Neural cell (in vitro differentiated cells): Measurements from ENCODE around the gene COL15A1. TPM values are rescaled to one million over a fixed set of nuclear protein-coding genes. Genes with fewer than 3 reads are reported as not detected.

ENCODE experiments used
- H2AFZ ChIP-seq: fragments of 200-600, 300-800 bp; sonication (generic), shearing (Covaris generic); 2 replicates; pipeline ENCODE4 v1.6.0; 2014; ENCODE audit warnings: low read depth, mild to moderate bottlenecking, antibody characterized with exemption, low read length, moderate library complexity
- H3F3A ChIP-seq: fragments of 200-600 bp; shearing (Covaris generic); 2 replicates; pipeline ENCODE4 v1.6.1; 2016; ENCODE audit warnings: mild to moderate bottlenecking, moderate library complexity, mixed read lengths, antibody characterized with exemption, low read length; ENCODE audit not compliant: insufficient read depth, poor library complexity, severe bottlenecking
- H3K27ac ChIP-seq: fragments of 200-600, 300-800 bp; sonication (generic), shearing (Covaris generic); 2 replicates; pipeline ENCODE4 v1.5.1; 2014; ENCODE audit warnings: mild to moderate bottlenecking, low read length, moderate library complexity
- H3K27me3 ChIP-seq: fragments of 300-800, 200-600 bp; sonication (generic), shearing (Covaris generic); 2 replicates; pipeline ENCODE4 v1.6.0; 2014; ENCODE audit warnings: mild to moderate bottlenecking, low read depth, low read length, moderate library complexity; ENCODE audit not compliant: insufficient read depth
- H3K36me3 ChIP-seq: fragments of 300-800, 200-600 bp; sonication (generic), shearing (Covaris generic); 2 replicates; pipeline ENCODE4 v1.5.1; 2014; ENCODE audit warnings: mild to moderate bottlenecking, antibody characterized with exemption, low read length, moderate library complexity; ENCODE audit not compliant: insufficient read depth
- H3K4me2 ChIP-seq: fragments of 300-800, 200-600 bp; sonication (generic), shearing (Covaris generic); 2 replicates; pipeline ENCODE4 v1.6.0; 2014; ENCODE audit warnings: mild to moderate bottlenecking, low read length
- H3K4me3 ChIP-seq: fragments of 300-800, 200-600 bp; sonication (generic), shearing (Covaris generic); 2 replicates; pipeline ENCODE4 v1.5.1; 2014; ENCODE audit warnings: mild to moderate bottlenecking, low read length, moderate library complexity
- H3K79me2 ChIP-seq: fragments of 200-600 bp; shearing (Covaris generic); replicated peaks from 2 replicates; pipeline ENCODE4 v1.6.0; 2014; ENCODE audit warnings: mild to moderate bottlenecking, low read length, moderate library complexity; ENCODE audit not compliant: insufficient read depth
- H3K9ac ChIP-seq: fragments of 300-800, 200-600 bp; sonication (generic), shearing (Covaris generic); 2 replicates; pipeline ENCODE4 v1.6.1; 2016; ENCODE audit warnings: mild to moderate bottlenecking, low read length, mixed read lengths
- H3K9me2 ChIP-seq: fragments of 200-600 bp; shearing (Covaris generic); 2 replicates; pipeline ENCODE4 v1.6.1; 2016; ENCODE audit warnings: mild to moderate bottlenecking, low read length, mixed read lengths; ENCODE audit not compliant: insufficient read depth
- H3K9me3 ChIP-seq: fragments of 200-600, 300-800 bp; sonication (generic), shearing (Covaris generic); 2 replicates; pipeline ENCODE4 v1.6.1; 2016; ENCODE audit warnings: mild to moderate bottlenecking, mixed run types, low read length, moderate library complexity, mixed read lengths
- H4K20me1 ChIP-seq: fragments of 200-600 bp; shearing (Covaris generic); 2 replicates; pipeline ENCODE4 v1.6.1; 2016; ENCODE audit warnings: mild to moderate bottlenecking, mixed run types; ENCODE audit not compliant: insufficient read depth
- CTCF ChIP-seq: fragments of 450-650 bp; IDR thresholded peaks from 2 replicates; pipeline ENCODE4 v1.5.1; 2014; ENCODE audit warnings: antibody characterized with exemption, mild to moderate bottlenecking, moderate library complexity; ENCODE audit not compliant: poor library complexity, severe bottlenecking
- EP300 ChIP-seq: fragments of 450-650 bp; conservative IDR thresholded peaks from 2 replicates; pipeline ENCODE4 v1.6.1; 2014; ENCODE audit warnings: antibody characterized with exemption, mild to moderate bottlenecking, moderate library complexity; ENCODE audit not compliant: poor library complexity, severe bottlenecking
- EZH2 ChIP-seq: fragments of 200-600, 300-800 bp; shearing (Covaris generic), sonication (generic); IDR thresholded peaks from 2 replicates; pipeline ENCODE4 v1.6.1; 2014; ENCODE audit warnings: antibody characterized with exemption, low read length, borderline replicate concordance, mild to moderate bottlenecking; ENCODE audit not compliant: insufficient read depth, poor library complexity, severe bottlenecking
- MXI1 ChIP-seq: fragments of 450-650 bp; conservative IDR thresholded peaks from 2 replicates; pipeline ENCODE4 v1.6.1; 2014; ENCODE audit warnings: antibody characterized with exemption, mild to moderate bottlenecking; ENCODE audit not compliant: poor library complexity, severe bottlenecking
- POLR2AphosphoS5 ChIP-seq: IDR thresholded peaks from 2 replicates; pipeline ENCODE4 v1.6.1; 2012
- RAD21 ChIP-seq: fragments of 450-650 bp; conservative IDR thresholded peaks from 2 replicates; pipeline ENCODE4 v1.6.1; 2014; ENCODE audit warnings: antibody characterized with exemption, mild to moderate bottlenecking, moderate library complexity
- REST ChIP-seq: IDR thresholded peaks from 2 replicates; pipeline ENCODE4 v1.6.1; 2012; ENCODE audit warnings: borderline replicate concordance
- SMC3 ChIP-seq: fragments of 450-650 bp; conservative IDR thresholded peaks from 2 replicates; pipeline ENCODE4 v1.6.1; 2014; ENCODE audit warnings: antibody characterized with exemption, mild to moderate bottlenecking, moderate library complexity; ENCODE audit not compliant: poor library complexity
- TAF1 ChIP-seq: IDR thresholded peaks from 2 replicates; pipeline ENCODE4 v1.6.1; 2012; ENCODE audit warnings: low read depth
- polyA plus RNA-seq: library from polyadenylated mRNA; depleted of rRNA; stranded (reverse); fragments of >200 nt; gene quantifications from 2 replicates; pipeline ENCODE4 v1.2.3, GENCODE V29; 2014

Gene COL15A1
- polyA plus RNA-seq, 1 donor from 2014 or later, result 2.8 TPM

GRCh38 chr9:98992107-98992884 is 48.6 kb downstream of the COL15A1 start:
- no peak for TF ChIP-seq REST
- TF ChIP-seq EP300, result no peak
- no peak for TF ChIP-seq CTCF
- TF ChIP-seq TAF1, result no peak
- no peak for TF ChIP-seq EZH2
- no peak for TF ChIP-seq POLR2AphosphoS5
- no peak for TF ChIP-seq RAD21
- no peak for TF ChIP-seq MXI1
- Histone ChIP-seq H3K9me2 (no peaks in the 10 kb centered on the region), H3K27me3 (no peaks in the 10 kb centered on the region), H3K36me3 (no peaks in the 10 kb centered on the region), H3K4me2 (no peak overlapping the region), H3K4me3 (no peak overlapping the region), H3F3A (no peaks in the 10 kb centered on the region), H3K9ac (no peak overlapping the region), H3K27ac (no peak overlapping the region), H4K20me1 (no peaks in the 10 kb centered on the region), H3K79me2 (no peaks in the 10 kb centered on the region), H3K9me3 (no peaks in the 10 kb centered on the region), H2AFZ (no peak overlapping the region)

GRCh38 chr9:98992885-98993569 is 49.3 kb downstream of the COL15A1 start:
- Histone ChIP-seq H3K9ac (no peak overlapping the region), H3K36me3 (no peaks in the 10 kb centered on the region), H3F3A (no peaks in the 10 kb centered on the region), H3K4me3 (no peak overlapping the region), H3K27ac (no peak overlapping the region), H2AFZ (no peak overlapping the region), H3K27me3 (no peaks in the 10 kb centered on the region), H3K9me2 (no peaks in the 10 kb centered on the region), H4K20me1 (no peaks in the 10 kb centered on the region), H3K9me3 (no peaks in the 10 kb centered on the region), H3K79me2 (no peaks in the 10 kb centered on the region), H3K4me2 (no peak overlapping the region)
- TF ChIP-seq MXI1 (no peak), POLR2AphosphoS5 (no peak), SMC3 (no peak), TAF1 (no peak), EP300 (no peak), REST (no peak), EZH2 (no peak), CTCF (no peak), RAD21 (no peak)
